ENCODE measurements around the gene XRCC5.

Gene XRCC5

GRCh38 chr2:216235462-216235861 is 126.3 kb downstream of the XRCC5 start:
- no peak for TF ChIP-seq CTCF (IDR thresholded peaks at IDR 0.05; ENCODE audit: insufficient read depth, low read depth, low read length, missing control alignments)
- no peak overlapping the region for H3K4me3 ChIP-seq (ENCODE audit: low read depth, low read length)
- DNase-seq (ENCODE audit: low read depth), result no peak

- TF ChIP-seq CTCF (IDR thresholded peaks at IDR 0.05; ENCODE audit: insufficient read depth, low read depth, low read length, missing control alignments), result no peak
- no peak for DNase-seq (ENCODE audit: low read depth)
These were observed 126.7 kb downstream of the XRCC5 start for GRCh38 chr2:216235896-216236295.

GRCh38 chr2:216236486-216236885 is 127.3 kb downstream of the XRCC5 start:
- no peak for TF ChIP-seq CTCF (IDR thresholded peaks at IDR 0.05; ENCODE audit: insufficient read depth, low read depth, low read length, missing control alignments)
- no peak overlapping the region for H3K4me3 ChIP-seq (ENCODE audit: low read depth, low read length)
- DNase-seq (ENCODE audit: low read depth), result no peak

More at GRCh38 chr2:216235896-216236295, 126.7 kb downstream of the XRCC5 start:
- no peak overlapping the region for H3K4me3 ChIP-seq (ENCODE audit: low read depth, low read length)

- TF ChIP-seq CTCF (IDR thresholded peaks at IDR 0.05; ENCODE audit: insufficient read depth, low read depth, low read length, missing control alignments), result no peak
These were observed 133.2 kb downstream of the XRCC5 start for GRCh38 chr2:216242365-216242764.

GRCh38 chr2:216243026-216243425 is 133.9 kb downstream of the XRCC5 start:
- no peak overlapping the region for H3K4me3 ChIP-seq (ENCODE audit: low read depth, low read length)

More at GRCh38 chr2:216242365-216242764, 133.2 kb downstream of the XRCC5 start:
- no peak for DNase-seq (ENCODE audit: low read depth)
- no peak overlapping the region for H3K4me3 ChIP-seq (ENCODE audit: low read depth, low read length)

GRCh38 chr2:216245391-216245975 is 136.3 kb downstream of the XRCC5 start:
- no peak for TF ChIP-seq CTCF (IDR thresholded peaks at IDR 0.05; ENCODE audit: insufficient read depth, low read depth, low read length, missing control alignments)

More at GRCh38 chr2:216243026-216243425, 133.9 kb downstream of the XRCC5 start:
- DNase-seq (ENCODE audit: low read depth), result no peak
- no peak for TF ChIP-seq CTCF (IDR thresholded peaks at IDR 0.05; ENCODE audit: insufficient read depth, low read depth, low read length, missing control alignments)

GRCh38 chr2:216246766-216247165 is 137.6 kb downstream of the XRCC5 start:
- no peak for DNase-seq (ENCODE audit: low read depth)
- H3K4me3 ChIP-seq (ENCODE audit: low read depth, low read length), result no peak overlapping the region
- TF ChIP-seq CTCF (IDR thresholded peaks at IDR 0.05; ENCODE audit: insufficient read depth, low read depth, low read length, missing control alignments), result no peak

More at GRCh38 chr2:216245391-216245975, 136.3 kb downstream of the XRCC5 start:
- no peak overlapping the region for H3K4me3 ChIP-seq (ENCODE audit: low read depth, low read length)
- no peak for DNase-seq (ENCODE audit: low read depth)

Data from GM12865 (cell line).